ENCODE measurements around the gene ZNF853.

GRCh38 chr7:6622134-6622710 is 6.8 kb downstream of the ZNF853 start:
- TF ChIP-seq ATF3 (IDR thresholded peaks at IDR 0.05) (no peak), HNF4A (conservative IDR thresholded peaks at IDR 0.05) (no peak)

Data from liver (tissue), 2 donors.